HG03196 (cell line): ENCODE measurements around the gene HNF1B.
"Not testable (repeated sequence)": the region's sequence is repeated elsewhere in the genome, so short reads cannot be mapped to it uniquely, and the experiment has no call there.

Experiments used
- ATAC-seq: cut with Tn5 transposase; IDR thresholded peaks from one replicate; pipeline ENCODE4 v1.9.1; 2021; ENCODE audit not compliant: unreplicated experiment

Gene HNF1B

GRCh38 chr17:37744961-37745800 is at the start of gene HNF1B:
Gene HNF1B, minus strand, starts transcription at chr17:37745059. Its CDS starts 175 bp downstream, at chr17:37744884.
- ATAC-seq, result peak; percentile 40

GRCh38 chr17:37792787-37793186 is 47.9 kb upstream of the HNF1B start:
- ATAC-seq, result no peak

GRCh38 chr17:37791447-37792399 is 46.9 kb upstream of the HNF1B start:
- ATAC-seq, result no peak

- no peak for ATAC-seq
These were observed 45.1 kb upstream of the HNF1B start for GRCh38 chr17:37789771-37790541.

GRCh38 chr17:37789021-37789565 is 44.2 kb upstream of the HNF1B start:
- ATAC-seq, result no peak

- ATAC-seq, result no peak
These were observed 43.7 kb upstream of the HNF1B start for GRCh38 chr17:37788526-37788925.

- no peak for ATAC-seq
These were observed 42.3 kb upstream of the HNF1B start for GRCh38 chr17:37787055-37787757.

GRCh38 chr17:37786481-37786880 is 41.6 kb upstream of the HNF1B start:
- no peak for ATAC-seq

GRCh38 chr17:37782460-37782859 is 37.6 kb upstream of the HNF1B start:
- ATAC-seq, result not testable (repeated sequence)

GRCh38 chr17:37781451-37781850 is 36.6 kb upstream of the HNF1B start:
- no peak for ATAC-seq

- no peak for ATAC-seq
These were observed 34.7 kb upstream of the HNF1B start for GRCh38 chr17:37779554-37779953.

- peak; percentile 75 for ATAC-seq
These were observed 29.6 kb upstream of the HNF1B start for GRCh38 chr17:37774504-37774903.

GRCh38 chr17:37772982-37773381 is 28.1 kb upstream of the HNF1B start:
- ATAC-seq, result no peak

GRCh38 chr17:37770631-37771518 is 26.0 kb upstream of the HNF1B start:
- no peak for ATAC-seq

- no peak for ATAC-seq
These were observed 24.2 kb upstream of the HNF1B start for GRCh38 chr17:37769050-37769449.

- ATAC-seq, result no peak
These were observed 23.6 kb upstream of the HNF1B start for GRCh38 chr17:37768438-37768837.

- ATAC-seq, result no peak
These were observed 22.1 kb upstream of the HNF1B start for GRCh38 chr17:37766971-37767370.

- ATAC-seq, result no peak
These were observed 19.5 kb upstream of the HNF1B start for GRCh38 chr17:37764383-37764782.

- ATAC-seq, result no peak
These were observed 17.8 kb upstream of the HNF1B start for GRCh38 chr17:37762666-37763065.
